Amniotic epithelial cell (primary cell): Measurements from ENCODE around the gene UBE3B.
A peak's percentile ranks its signal among the peaks of the same experiment; 100 is the strongest.

ENCODE experiments used
- DNase-seq: peaks from one replicate; pipeline ENCODE4 v3.0.0-alpha.2; 2010; ENCODE audit warnings: low read depth

Gene UBE3B

GRCh38 chr12:109497675-109498074, 20.2 kb downstream of the UBE3B start:
- no peak for DNase-seq

GRCh38 chr12:109500406-109501185, 23.2 kb downstream of the UBE3B start:
- DNase-seq: no peak

- DNase-seq: no peak
Observed at GRCh38 chr12:109501299-109501698, 23.9 kb downstream of the UBE3B start.

GRCh38 chr12:109502332-109502731, 24.9 kb downstream of the UBE3B start:
- no peak for DNase-seq

DNA sequence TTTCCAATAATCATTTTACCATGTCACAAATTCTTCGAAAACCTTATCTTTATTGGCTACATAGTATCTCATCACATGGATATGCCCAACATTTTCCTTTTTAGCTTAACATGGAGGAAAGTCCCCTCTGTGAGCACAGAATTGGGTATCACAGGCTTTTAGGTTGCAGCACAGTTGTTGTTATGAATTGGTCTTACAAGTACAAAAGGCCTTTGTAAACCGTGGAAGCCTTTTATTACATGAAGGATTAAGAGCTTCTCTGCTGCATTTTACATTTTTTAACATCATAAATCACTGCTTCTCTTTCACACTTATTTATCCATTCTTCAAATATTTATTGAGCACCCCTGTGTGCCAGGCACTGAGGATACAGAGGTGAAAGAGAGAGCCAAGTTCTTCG, 26.2 kb downstream of the UBE3B start:
- DNase-seq: no peak

DNA sequence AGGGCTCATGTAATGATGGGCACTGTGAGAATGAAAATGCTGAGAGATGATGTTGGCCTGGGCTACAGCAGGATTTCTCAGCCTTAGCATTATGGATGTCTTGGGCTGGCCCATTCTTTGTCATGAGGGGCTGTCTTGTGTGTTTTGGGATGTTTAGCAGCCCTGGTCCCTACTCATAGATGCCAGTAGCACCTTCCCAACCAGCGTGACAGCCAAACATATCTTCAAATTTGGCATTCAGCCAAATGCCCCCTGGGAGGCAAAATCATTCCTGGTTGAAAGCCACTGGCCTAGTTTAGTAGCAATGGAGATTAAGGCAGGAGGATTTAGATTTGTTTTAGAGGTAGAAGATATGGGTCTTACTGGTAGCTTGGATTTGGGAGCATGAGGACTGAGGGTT, 26.6 kb downstream of the UBE3B start:
- no peak for DNase-seq

- DNase-seq: no peak
Observed at GRCh38 chr12:109510196-109510595, 32.8 kb downstream of the UBE3B start.

DNA sequence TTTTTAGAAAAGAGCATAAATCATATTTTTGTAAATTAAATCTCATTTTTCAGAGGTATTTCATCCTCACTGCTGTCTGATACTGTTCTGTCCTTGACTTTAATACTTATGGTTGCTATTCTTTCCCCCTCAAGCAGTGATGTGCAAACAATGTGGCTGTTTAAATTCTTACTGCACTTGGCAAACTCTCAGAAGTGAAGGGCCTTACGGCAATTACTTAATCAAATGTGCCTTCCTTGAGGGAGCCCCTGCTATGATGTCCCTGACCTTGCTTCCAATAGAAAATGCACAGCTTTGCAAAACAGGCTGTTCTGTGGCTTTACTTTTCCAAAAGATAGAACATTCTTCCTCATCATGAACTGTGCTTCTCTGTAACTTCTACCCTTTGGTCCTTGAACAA, 35.2 kb downstream of the UBE3B start:
- peak; percentile 29 for DNase-seq

DNA sequence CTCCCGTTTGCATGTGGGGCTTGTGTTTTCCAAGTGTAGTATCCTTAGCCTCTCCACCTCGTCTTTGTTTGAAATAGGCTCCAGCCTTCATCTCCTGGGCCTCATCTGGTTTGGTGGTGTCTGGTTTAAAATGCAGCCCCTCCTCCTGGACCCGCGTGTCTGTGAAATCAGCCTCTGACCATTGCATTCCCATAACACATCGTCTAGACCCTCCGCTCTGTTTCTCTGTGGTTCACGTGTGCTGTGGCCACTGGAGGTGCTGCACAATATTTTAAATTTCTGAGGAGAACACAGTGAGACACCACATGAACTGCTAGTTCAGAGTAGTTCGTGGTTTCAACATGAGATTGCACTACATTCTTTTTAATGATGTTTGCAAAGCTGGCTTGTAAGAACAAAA, 35.6 kb downstream of the UBE3B start:
- DNase-seq: peak; percentile 37

- no peak for DNase-seq
Observed at GRCh38 chr12:109513977-109514376, 36.5 kb downstream of the UBE3B start.

GRCh38 chr12:109517619-109518018, 40.2 kb downstream of the UBE3B start:
- no peak for DNase-seq

- DNase-seq: peak; percentile 86
Observed at GRCh38 chr12:109518820-109519665, 41.6 kb downstream of the UBE3B start.

- no peak for DNase-seq
Observed at GRCh38 chr12:109519787-109520186, 42.4 kb downstream of the UBE3B start.

DNA sequence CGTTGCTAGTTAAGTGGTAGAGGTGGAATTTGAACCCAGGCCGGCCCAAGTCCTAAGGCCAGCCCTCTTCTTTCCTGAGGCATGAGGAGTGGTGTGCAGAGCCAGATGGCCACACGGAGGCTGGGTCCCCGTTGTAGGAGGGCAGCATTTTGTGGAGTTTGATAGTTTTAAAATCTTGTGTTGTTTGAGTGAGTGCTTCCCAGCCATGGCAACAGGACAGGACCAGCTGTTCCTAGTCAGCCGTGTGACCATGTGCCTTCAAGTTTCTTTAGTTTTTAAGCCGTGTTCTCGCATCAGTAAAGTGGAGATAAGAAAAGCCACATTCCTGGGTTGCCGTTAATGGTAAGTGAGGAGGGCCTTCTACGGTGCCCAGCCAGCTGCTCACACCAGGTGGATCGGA, 44.4 kb downstream of the UBE3B start:
- DNase-seq: no peak

- no peak for DNase-seq
Observed at GRCh38 chr12:109523071-109523470, 45.6 kb downstream of the UBE3B start.

DNA sequence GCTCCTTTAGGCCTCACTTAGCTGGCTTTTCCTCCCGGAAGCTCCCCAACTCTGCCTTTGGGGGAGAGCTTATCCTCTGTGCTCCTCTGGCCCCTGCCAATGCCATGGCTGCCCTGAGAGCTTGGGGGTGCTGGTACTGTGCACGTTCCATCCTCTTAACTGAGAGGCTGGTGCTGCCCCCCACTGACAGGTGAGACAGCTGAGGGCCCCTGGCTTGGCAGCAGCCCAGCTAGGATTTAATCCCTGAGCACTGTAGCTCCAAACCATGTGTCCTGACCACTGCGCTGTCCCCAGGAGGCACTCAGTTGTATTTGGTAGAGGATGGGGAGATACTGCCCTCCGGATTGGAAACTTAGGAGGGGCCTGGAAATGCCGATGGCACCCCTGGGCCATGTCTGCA, 46.1 kb downstream of the UBE3B start:
- DNase-seq: no peak

DNA sequence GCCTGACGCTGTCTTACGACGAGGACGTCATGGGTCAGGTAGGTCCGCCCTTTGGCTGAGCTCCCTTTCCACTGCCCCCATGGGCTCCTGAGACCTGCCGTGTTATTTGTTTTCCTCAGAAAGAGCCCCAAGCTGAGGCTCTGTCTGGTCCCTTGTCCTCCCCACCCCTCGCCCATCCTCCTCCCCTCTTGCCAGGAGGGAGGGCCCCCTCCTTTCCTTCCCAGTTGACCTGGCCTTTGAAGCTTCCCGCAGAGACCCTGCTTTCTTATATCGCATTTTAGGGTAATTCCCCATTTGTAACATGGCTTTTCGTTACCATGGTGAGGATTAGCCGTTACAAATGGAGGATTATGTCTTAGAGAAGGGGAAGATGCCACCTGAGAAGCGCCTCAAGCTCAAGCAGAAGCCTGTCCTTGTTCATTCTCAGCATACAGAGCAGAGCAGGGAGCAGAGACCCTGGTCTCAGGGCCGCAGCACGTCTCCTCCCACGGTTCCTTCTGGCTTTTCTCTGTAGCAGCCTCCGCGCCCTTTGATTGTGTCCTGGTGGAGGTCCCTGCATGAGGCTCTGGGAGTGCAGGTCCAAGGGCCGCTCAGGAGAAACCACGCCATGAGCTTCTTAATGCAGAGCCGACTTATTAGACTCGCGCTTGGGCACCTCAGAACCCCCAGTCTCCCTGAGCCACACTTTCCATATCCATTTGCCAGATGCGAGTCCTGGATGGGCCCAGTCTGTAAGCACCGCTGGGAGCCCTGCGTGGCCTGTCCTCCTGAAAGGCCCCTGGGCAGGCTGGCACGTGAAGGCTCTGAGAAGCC, 47.2 kb downstream of the UBE3B start:
- no peak for DNase-seq

GRCh38 chr12:109525279-109525585, 47.8 kb downstream of the UBE3B start:
- DNase-seq: no peak

DNA sequence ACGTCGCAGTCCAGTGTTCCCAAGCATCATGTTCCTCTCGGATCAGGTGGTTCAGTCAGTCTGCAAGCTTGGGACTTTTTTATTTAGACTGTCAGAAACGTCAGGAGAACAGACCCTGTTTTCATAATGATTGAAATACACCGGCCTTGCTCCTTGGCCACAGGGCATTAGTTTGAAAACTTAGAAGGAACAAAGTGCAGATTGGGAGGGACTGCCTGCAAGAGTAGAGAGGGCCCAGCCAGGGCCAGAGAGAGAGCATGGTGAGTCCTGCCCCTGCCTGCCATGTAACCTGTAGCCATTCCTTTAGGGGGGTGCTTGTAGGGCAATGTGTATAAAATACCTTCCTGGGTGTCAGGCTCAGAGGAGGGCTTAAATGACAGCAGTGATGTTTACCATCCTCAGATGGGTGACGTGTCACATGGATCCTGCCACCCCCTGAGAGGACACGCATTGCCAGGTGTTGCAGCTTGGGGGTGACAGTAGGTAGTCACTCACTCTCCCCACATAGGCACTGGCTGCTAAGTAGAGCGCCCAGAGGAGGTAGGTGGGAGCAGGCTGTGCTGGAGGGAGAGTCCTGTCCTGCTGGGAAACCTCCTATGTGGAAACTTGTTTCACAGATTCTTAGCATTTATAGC, 50.2 kb downstream of the UBE3B start:
- DNase-seq: no peak

DNA sequence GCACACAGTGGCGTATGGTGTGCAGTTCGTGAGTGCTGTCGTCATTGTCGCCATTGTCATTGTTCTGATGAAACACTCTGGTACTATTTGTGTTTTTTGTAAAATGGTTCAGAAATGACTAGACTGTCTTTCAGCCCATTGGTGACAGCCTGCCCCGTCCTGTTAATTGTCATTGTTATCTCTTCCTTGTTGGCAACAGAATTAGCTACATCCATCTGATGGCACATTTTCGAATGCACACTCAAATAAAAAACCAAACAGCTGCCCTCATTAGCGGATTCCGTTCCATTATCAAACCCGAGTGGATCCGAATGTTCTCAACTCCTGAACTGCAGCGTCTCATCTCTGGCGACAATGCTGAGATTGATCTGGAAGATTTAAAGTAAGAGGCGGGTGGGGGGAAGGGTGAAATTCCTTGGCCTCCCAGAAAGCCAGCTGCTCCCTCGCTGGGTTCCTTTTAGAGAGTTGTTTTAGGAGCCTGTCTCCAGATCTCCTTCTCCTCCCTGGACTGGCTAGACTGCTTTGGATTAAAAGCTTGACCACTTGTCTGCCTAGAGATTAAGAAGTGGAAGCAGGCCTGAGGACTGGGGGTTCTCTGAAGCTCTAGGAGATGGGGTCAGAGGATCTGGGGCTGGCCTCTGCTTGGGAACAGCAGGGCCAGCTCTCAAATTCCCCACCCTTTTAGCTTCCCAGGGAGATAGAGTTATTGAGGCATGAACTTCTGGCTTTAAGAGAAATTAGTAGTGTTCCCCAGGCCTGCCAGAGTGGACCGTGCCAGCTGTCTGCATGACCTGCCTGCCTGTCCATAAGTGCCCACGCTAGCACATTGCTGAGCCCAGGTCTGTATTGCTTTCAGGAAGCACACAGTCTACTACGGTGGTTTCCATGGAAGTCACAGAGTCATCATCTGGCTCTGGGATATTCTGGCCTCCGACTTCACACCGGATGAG, 52.5 kb downstream of the UBE3B start:
- DNase-seq: no peak

DNA sequence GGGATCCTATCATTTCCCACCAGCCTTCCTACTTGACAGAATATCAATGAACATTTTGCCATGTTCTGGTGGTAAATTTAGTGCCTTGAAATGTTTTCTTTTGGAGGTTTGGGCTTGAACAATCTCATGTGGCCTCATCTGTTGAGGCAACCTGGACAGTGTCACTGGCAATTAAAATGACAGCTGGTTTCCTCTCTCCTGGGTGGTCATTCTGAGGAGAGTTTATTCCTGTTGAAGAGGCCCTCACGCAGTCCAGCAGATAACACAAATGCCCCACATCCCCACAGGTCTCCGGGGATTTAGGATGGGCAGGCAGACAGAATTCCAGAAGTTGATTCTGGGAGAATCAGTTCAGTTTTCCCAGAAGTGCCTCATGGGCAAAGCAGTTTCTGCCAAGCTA, 54.0 kb downstream of the UBE3B start:
- no peak for DNase-seq
